GM21447 (cell line): ENCODE data around the gene CLDND1.
"Not testable (repeated sequence)": the region's sequence is repeated elsewhere in the genome, so short reads cannot be mapped to it uniquely, and the experiment has no call there.

Source experiments
- ATAC-seq: cut with Tn5 transposase; IDR thresholded peaks from one replicate; pipeline ENCODE4 v1.9.1; 2021; ENCODE audit not compliant: unreplicated experiment

The CLDND1 gene

DNA sequence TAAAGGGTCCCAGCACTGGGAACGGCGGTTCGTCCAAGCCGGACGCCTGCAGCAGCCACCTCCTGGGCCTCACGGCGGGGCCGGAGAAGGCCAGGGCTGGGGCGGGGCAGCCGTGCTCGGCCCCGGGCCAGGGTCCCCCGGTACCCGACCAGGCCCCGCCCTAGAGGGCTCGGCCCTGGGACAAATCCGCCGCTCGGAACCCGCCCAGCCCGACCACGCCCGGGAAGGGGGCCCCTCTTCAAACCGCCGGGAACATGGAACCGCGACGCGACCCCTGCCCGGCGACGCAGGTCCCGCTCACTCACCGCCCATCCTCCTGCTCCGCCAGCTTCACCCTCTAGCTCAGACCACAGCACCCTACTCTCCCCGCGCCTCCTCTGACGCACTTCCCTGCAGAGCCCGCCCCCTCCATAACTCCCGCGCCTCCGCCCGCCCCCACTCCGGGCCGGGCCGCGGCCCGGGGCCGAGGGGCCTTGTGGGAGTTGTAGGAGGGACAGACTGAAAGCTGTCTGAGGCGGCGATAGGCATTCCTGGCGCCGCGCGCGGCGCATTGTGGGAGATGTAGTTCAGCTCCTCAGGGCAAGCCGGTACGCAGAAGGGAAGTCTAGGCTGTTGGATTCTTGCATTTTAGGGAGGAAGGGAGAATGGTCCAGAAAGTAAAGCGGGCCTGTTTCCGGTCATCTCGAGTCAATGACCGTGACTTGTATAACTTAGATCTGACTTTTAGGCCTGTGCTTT, at the start of gene CLDND1:
Gene CLDND1, minus strand, starts transcription at position 359 of the 738 bp plus-strand sequence. CDS start 1,478 bp downstream, outside the sequence.
- ATAC-seq: peak; percentile 87

DNA sequence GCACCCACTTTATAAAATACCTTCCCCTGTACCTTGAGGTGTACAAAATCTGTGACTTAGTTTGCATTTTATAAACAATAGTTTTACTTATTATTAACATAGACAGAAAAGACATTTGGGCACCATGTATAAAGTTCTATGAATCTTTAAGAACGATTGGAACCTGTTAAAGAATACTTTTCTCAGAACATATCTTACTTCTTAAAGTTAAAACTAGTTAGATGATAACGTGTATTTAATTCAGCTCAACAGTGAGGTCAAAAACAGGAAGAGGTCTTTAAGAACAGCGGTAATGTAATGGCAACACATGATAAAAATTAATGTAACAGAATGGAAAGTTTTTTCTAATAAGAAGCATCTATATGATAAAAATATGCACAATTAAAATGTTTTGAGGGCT, 45.7 kb upstream of the CLDND1 start:
- no peak for ATAC-seq

DNA sequence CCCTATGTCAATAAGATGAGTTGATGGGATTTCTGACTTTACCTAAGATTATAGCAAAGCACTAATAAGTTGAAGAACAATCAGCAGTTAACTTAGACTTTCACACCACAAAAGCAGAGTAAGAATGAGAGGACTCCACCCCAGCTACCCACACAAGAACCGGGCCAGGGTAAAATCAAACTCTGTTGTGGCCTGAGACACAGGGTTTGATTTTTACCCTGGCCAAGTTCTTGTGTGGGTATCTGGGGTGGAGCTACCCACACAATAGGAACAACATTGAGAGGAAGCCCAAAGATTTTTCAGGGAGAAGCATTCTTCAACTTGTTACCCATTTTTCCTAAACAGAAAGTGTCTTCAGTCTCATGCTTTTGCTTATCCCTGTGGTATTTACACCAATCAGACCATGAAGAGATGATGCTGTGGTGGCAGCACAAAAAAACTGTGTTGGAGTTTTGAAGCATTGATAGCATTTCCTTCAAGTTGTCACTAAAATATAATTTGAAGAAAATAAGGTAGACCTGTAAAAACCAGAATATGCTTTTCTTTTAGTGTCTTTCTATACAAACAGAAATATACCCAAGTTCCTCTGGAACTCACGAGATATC, 45.1 kb upstream of the CLDND1 start:
- ATAC-seq: no peak

DNA sequence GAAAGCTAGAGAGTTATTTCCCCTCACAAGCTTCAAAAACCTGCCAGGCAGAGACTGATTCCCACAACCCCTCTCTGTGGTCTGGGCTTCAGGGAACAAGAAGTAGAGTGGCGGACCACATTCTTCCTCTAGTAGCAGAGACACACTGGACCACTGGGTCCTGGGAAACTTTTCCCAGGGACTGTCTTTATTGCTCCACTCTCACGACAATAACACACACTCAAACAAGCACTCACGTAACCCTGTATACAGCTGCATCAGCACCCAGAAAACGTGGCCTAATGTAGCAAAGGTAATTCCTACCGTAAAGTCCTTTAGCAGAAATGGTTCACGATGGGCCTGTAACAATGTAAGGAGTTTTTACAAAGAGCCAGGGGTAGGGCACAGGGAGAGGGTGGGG, 43.1 kb upstream of the CLDND1 start:
- no peak for ATAC-seq

DNA sequence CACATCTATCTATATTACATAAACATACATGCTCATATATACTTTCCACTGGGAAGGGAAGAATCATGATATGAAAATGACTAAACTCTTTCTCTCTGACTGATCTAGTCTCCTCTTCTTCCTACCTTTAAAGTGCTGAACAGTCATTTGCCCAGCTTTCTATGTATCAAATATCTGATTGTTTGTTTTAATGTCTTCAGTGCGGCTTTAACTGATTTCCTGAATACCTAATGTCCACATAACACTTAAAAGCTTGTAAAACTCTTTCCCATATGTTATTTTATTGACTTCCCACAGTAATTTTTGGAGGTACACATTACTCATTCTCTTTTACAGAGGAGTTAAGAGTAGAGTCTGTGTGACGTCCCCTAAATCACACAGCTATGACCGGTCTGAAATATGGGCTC, 42.5 kb upstream of the CLDND1 start:
- ATAC-seq: no peak

DNA sequence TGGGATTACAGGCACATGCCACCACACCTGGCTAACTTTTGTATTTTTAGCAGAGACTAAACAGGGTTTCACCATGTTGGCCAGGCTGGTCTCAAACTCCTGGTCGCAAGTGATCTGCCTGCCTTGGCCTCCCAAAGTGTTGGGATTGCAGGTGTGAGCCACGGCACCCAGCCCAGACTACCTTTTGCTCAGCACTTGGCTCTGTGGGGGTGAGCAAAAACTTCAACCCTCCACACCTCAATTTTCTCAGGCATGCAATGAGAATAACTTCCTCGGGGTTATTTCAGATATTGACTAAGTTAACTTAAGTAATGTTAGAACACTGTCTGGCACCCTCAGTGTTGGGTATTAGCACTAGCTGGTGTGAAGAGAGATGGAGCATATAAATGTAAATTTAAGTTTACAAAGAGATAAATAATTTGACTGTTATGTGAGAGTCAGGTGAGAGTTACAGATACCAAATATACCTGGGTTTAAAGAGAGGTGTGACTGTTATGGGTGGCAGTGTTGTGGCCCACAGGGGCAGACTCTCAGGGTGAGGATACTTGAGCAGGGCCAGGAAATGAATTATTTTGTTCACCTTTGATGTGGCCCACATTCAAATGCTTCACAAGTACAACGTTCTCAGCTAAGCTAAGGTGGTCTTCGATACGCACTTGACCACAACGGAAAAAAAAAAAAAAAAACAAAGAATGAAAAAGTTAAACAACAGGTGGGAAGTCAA, 41.7 kb upstream of the CLDND1 start:
- peak; percentile 13 for ATAC-seq

DNA sequence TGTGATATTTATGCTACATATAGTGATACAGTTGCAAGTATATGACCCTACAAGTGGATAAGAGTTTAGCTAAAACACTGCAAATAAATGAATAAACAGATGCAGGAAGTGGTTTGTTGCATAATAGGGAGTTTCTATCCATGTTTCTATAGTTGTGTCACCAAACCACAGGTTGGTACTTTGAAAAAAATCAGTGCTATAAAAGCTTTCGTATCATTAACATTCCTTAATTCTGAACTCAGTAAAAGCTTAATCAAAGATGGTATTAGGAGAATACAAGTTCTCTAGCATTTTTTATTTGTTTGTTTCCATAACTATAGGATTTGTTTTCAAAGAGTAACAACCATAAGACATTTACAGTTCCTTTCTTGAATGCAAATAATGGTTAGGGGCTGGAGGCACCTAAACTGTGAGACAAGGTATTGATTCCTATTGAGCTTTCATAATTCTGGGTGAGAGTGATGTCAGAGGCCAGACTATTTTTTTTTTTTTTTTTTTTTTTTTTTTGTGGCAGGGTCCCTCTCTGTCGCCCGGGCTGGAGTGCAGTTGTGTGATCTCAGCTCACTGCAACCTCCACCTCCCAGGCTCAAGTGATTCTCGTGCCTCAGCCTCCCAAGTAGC, 41.1 kb upstream of the CLDND1 start:
- peak; percentile 49 for ATAC-seq

GRCh38 chr3:98561727-98562521, 39.2 kb upstream of the CLDND1 start:
- no peak for ATAC-seq

DNA sequence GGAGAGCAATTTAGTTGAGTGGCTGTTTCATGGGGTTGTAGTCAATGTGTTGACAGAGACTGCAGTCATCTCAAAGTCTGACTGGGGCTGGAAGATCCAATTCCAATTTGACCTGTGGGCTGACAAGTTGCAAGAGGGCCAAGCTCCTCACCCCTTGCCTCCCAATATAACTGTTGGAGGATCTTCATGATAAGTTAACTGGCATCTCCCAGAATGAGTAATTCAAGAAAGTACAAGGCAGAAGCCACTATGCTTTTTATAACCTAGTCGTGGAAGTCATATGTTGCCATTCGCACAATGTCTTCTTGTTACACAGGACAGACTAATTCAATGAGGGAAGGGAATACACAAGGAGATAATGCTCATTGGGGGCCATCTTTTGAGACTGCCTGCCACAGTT, 38.2 kb upstream of the CLDND1 start:
- no peak for ATAC-seq

DNA sequence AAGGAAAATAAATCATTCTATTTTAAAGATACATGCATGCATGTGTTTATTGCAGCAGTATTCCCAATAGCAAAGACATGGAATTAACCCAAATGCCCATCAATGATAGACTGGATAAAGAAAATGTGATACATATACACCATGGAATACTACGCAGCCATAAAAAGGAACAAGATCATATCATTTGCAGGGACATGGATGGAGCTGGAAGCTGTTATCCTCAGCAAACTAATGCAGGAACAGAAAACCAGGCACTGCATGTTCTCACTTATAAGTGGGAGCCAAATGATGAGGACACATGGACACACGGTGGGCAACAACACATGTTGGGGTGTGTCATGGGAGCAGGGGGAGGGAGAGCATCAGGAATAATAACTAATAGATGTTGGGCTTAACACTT, 37.1 kb upstream of the CLDND1 start:
- ATAC-seq: not testable (repeated sequence)

DNA sequence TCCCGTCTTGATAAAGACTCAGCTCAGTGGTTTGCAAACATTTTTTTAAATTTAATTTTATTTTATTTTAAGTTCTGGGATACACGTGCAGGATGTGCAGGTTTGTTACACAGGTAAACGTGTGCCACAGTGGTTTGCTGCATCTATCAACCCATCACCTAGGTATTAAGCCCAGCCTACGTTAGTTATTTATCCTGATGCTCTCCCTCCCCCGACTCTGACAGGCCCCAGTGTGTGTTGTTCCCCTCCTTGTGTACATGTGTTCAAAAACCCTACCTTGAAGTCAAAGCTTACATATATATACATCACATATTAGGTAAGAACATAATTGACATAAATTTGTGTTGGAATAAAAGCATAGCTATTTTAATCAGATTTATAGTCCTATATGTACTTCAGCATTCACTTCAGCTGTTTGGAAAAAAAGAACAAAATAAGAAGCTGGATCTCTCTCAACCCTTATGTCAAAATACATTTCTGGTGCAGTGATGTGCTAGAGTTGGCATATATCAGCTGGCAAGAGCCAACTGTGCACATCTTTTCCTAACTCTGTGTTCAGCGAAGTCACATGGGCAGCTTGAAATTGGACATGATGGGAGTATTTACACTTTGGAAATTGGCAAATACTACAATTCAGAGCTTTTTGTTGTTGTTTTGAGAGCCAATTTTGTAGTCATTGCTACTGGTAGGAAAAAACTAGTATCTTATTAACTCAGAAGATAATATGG, 35.6 kb upstream of the CLDND1 start:
- ATAC-seq: no peak

DNA sequence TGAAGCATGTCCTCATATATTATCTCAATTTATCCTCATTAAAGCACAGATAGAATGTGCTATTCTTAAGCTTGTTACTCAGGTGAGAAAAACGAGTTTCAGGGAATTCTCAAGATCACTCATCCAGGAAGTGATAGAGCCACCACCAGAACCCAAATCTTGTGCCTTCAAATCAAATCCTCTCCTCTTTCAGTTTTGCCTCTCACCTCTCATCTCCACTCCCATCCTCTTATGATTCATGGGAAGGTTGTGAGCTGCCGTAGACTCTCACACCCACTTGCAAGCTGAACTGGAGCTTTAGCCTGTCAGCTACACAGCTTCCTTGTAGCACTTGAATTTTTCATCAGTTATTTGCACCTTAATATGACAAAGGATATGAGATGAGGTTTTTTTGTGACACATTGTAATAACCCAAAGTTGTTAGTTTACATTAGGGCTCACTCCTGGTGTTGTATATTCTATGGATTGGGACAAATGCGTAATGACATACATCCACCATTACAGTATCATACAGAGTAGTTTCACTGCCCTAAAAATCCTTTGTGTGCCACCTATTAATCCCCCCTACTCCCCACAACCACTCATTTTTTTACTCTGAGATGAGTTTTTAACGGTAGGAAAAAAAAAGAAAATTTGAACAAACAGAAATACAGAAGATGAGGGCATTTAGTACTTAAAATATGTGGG, 34.8 kb upstream of the CLDND1 start:
- no peak for ATAC-seq

DNA sequence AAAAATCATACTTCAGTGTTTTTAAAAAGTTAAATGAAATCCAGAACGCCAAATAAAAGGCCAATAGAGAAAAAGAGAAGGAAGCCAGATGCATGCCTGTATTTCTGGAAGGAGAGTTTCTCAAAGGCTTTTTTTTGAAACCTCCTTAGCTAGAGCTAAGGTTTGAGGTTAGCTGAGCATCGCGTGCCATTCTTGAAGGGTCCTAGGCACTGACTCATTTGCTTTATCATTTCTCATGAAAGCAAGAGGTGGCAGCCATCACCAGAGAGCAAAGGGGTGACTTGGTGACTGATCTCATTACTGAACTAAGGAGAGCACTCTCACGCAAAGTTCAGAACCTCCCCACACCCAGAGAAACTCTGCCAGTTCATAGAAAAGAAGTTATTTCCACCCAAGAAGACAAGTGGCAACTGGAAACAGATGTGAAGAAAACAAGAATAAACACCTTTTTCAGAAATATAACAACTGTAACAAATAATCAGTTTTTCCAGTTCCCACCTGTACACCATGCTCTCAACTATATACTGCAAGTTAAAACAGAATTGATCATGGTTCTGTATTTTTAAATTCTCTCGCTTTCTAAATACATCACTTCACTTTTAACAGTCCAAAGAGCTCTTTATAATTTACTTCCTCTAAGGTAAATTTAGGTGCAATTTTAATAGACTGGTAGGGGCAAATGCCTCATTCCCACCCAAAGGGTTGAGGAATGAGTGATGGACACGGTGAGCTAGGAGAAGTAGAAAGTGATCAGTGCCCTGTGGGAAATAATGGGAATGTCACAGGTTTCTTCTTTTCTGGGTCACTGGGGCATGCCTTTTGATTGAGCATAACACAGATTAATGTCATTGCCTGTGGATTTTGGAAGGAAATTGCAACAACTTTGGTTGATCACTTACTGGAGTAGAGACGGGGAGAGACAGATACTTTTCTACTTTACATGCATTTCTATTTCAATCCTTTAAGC, 33.7 kb upstream of the CLDND1 start:
- peak; percentile 70 for ATAC-seq

DNA sequence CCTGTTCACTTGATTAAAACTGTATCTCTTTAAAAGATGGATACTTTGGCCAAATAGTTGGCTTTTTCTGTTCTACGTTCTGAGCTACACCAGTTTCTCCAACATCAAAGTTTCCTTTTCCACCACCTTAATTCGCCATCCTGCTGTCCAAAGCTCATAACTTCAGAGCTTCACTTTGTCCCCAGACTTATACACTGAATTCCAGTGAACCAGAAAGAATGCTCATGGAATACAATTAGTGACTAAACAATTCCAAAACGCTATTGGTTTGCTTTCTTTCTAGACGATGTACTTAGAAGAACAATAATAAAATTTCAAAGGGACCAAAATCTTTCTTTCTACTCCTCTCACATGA, 32.3 kb upstream of the CLDND1 start:
- no peak for ATAC-seq

DNA sequence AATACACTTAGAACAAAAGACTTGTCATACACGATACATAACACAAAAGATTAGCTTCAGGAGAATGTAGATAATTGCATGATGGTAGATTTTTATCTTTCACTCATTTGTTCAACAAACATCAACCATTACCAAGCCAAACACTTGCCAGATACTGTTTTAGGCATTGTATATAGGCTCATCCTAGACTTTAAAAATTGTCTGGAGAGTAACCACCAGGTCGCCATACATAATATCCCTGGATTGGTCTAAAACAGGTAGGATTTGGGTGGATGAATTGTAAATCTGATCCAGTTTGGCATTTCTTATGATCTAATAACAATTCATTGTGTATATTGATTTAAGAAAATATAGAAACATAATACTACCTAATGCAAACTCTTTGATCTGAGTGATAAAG, 31.9 kb upstream of the CLDND1 start:
- no peak for ATAC-seq

DNA sequence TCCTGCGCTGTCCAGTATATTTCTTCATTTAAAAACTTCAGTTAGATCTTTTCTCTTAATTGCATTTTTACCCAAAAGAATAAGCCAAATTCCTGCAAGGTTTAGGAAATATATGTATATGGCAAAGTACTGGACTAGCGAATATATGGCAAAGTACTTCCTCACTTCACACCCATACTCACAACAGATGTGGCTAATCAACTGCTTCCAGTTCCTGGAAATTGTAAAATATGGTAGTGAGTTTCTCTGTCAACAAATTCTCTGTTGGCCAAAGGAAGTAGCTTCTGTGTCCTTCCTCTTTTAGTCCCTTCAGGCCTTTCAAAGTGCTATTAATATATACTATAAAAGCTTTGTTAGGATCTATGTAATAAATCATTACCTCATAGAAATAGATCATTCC, 31.1 kb upstream of the CLDND1 start:
- ATAC-seq: no peak

DNA sequence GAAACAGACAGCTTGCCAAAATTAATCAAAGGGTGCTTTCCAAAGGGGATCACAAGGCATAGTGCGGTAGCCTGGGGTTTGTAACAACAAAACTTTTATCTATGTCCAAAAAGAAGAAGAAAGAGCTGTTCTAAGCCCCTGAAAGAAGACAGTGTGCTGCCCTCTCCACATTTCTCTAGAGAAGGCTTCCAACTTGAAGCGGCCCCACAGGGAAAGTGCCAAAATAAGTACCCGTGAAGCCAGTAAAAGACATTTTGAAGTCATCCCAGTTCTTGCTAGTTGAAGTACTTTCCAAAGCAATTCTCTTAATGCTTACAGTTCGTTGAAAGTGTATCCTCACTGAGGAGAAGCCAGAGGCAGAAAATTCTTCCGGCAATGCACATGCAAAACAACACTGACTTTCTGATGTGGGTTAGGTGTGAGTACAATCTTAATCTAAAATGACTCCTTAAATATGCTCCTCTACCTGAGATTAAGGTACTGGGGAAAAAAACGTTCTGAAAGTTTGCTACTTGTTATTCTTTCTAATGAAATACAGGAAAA, 30.4 kb upstream of the CLDND1 start:
- no peak for ATAC-seq
